GM10266 (cell line): ENCODE measurements around the gene PPP4C.

ENCODE experiments used
- DNase-seq: peaks from one replicate; pipeline ENCODE4 v3.0.0; 2012; ENCODE audit errors: extremely low spot score
- TF ChIP-seq, protein P1 (sequence below): IDR thresholded peaks from 2 replicates; pipeline ENCODE4 v1.5.1; 2012; ENCODE audit warnings: mild to moderate bottlenecking, low read depth; ENCODE audit not compliant: control insufficient read depth, insufficient read depth; ENCODE audit errors: missing control alignments

PPP4C gene

DNA sequence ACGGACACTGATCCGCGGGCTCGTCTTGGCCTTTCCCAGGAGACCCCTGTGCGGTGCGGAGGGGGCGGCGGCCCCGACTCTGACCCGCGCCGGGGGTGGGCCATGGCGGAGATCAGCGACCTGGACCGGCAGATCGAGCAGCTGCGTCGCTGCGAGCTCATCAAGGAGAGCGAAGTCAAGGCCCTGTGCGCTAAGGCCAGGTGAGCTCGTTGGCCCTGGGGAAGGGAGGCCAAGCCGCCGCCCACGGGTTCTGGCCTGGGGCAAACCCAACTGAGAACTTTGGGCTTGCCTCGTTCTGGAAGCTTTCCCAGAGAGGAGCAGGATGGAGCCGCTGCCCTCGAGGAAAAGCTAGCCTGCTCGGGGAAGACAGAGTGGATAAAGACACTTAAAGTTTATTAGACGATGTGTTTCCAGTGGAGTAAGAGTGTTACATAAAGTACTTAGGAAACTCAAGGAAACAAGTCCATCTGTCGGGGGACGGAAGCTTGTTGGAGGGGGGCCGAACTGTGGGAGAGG is 540 bp downstream of the PPP4C start:
- no peak for DNase-seq
- TF ChIP-seq, protein P1, sequence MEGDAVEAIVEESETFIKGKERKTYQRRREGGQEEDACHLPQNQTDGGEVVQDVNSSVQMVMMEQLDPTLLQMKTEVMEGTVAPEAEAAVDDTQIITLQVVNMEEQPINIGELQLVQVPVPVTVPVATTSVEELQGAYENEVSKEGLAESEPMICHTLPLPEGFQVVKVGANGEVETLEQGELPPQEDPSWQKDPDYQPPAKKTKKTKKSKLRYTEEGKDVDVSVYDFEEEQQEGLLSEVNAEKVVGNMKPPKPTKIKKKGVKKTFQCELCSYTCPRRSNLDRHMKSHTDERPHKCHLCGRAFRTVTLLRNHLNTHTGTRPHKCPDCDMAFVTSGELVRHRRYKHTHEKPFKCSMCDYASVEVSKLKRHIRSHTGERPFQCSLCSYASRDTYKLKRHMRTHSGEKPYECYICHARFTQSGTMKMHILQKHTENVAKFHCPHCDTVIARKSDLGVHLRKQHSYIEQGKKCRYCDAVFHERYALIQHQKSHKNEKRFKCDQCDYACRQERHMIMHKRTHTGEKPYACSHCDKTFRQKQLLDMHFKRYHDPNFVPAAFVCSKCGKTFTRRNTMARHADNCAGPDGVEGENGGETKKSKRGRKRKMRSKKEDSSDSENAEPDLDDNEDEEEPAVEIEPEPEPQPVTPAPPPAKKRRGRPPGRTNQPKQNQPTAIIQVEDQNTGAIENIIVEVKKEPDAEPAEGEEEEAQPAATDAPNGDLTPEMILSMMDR, result no peak

GRCh38 chr16:30077656-30078055 is 1.9 kb downstream of the PPP4C start:
- TF ChIP-seq, protein P1, result no peak
- no peak for DNase-seq

- TF ChIP-seq, protein P1, result no peak
These were observed 3.0 kb downstream of the PPP4C start for GRCh38 chr16:30078744-30079143.

DNA sequence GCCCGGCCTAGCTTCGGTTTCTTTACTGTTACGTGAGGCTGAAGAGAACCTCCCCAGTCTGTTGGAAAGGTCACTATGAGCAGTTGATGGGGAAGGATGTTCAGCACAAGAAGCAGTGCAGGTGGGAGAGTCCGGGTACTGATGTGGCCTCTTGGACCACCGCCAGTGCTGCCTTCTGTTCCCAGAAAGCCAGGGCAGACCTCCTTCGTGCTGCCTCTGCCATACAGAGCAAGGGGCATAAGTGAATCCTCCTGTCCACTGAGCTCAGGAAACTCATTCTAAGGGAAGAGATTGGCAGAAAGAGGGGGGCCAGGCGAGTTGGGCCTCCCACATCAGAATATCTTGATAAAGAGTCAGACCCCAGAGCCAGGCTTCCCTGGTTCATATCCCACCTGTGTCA is 3.7 kb downstream of the PPP4C start:
- TF ChIP-seq, protein P1, result no peak
- no peak for DNase-seq

More at GRCh38 chr16:30078744-30079143, 3.0 kb downstream of the PPP4C start:
- DNase-seq, result no peak

DNA sequence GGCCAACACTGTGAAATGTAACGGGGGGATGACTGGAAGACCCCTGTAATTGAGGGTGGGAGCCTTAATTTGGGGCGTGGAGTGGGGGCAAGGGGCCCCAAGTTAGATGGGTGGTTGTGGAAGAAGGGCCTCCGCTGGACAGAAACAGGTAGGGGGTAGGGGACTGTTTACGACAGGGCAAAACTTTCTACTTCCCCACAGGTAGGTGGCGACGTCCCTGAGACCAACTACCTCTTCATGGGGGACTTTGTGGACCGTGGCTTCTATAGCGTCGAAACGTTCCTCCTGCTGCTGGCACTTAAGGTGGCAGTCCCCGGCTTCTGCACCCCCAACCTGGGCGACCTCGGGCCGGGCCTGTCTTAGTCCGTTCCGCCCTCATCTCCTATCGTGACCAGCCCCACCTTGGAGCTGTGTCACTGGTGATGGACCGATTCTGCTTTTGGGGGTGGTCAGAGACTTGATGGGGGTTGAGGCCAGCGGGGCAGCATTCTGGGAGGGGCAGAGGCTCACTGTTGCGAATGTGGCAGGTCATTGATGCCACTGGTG is 6.8 kb downstream of the PPP4C start:
- DNase-seq, result no peak

DNA sequence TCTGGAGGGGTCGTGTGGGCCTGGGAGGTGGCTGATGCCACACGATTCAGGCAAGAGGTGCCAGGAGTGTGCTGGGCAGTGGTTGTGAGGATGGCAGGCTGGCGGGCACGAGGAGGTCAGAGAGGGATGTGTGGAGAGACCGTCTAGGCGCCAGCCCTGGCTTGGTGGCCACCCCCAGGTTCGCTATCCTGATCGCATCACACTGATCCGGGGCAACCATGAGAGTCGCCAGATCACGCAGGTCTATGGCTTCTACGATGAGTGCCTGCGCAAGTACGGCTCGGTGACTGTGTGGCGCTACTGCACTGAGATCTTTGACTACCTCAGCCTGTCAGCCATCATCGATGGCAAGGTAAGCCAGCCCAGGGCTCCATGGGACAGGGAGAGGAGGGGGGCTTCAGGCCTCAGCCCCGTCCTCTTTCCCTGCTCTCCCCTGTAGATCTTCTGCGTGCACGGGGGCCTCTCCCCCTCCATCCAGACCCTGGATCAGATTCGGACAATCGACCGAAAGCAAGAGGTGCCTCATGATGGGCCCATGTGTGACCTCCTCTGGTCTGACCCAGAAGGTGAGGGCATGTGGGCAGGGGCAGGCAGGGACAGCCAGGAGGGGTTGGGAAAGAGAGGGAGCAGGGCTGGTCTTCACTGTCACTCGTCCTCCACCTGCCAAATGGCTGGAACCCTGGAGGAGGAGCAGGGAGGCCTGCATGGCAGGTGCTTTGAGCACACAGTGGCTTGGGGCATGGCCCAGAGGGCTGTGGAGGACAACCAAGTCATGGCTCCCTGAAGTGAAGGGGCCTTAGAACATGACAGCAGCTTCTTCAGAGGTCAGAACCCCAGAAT is 7.6 kb downstream of the PPP4C start:
- TF ChIP-seq, protein P1, result no peak
- DNase-seq, result no peak

More for the DNA sequence above, 6.8 kb downstream of the PPP4C start:
- TF ChIP-seq, protein P1, result no peak
